CD14-positive monocyte (primary cell): ENCODE measurements around the gene CDH6. TPM values are rescaled to one million over a fixed set of nuclear protein-coding genes. Genes with fewer than 3 reads are reported as not detected.
A peak's percentile ranks its signal among the peaks of the same experiment; 100 is the strongest.

ENCODE experiments used
- DNase-seq, 3 donors: peaks; one replicate each; pipeline ENCODE4 v3.0.0-alpha.2; 2011 to 2022
- H2AFZ ChIP-seq: 2 replicates; pipeline ENCODE4 v1.6.0; 2012; ENCODE audit warnings: mild to moderate bottlenecking, low read depth, low read length, inconsistent platforms; ENCODE audit not compliant: insufficient read depth, poor library complexity, severe bottlenecking
- H3K27ac ChIP-seq, 2 donors: 1 replicate in 1 of 2; 2 replicates in 1 of 2; pipeline ENCODE4 v1.5.1; 2012 to 2013; ENCODE audit warnings: low read length in 2 of 2, control low read depth in 1 of 2, inconsistent platforms in 1 of 2, low read depth in 1 of 2, mild to moderate bottlenecking in 1 of 2
- H3K27me3 ChIP-seq, 2 donors: one replicate each; pipeline versions ENCODE4 v1.6.0 to v1.6.1; 2011 to 2013; ENCODE audit warnings: low read length in 2 of 2; ENCODE audit not compliant: control insufficient read depth in 2 of 2, insufficient read depth in 2 of 2
- H3K36me3 ChIP-seq, 2 donors: replicated peaks in 1 of 2; 1 replicate in 1 of 2; 2 replicates in 1 of 2; pipeline versions ENCODE4 v1.5.1 to v1.6.1; 2012 to 2013; ENCODE audit warnings: low read length in 2 of 2, control low read depth in 1 of 2, inconsistent platforms in 1 of 2, mild to moderate bottlenecking in 1 of 2; ENCODE audit not compliant: insufficient read depth in 2 of 2, control insufficient read depth in 1 of 2
- H3K4me1 ChIP-seq, 2 donors: 1 replicate in 1 of 2; 2 replicates in 1 of 2; pipeline versions ENCODE4 v1.5.1 to v1.6.1; 2012 to 2013; ENCODE audit warnings: low read length in 2 of 2, control low read depth in 1 of 2, inconsistent platforms in 1 of 2, mild to moderate bottlenecking in 1 of 2, moderate library complexity in 1 of 2; ENCODE audit not compliant: insufficient read depth in 2 of 2, control insufficient read depth in 1 of 2
- H3K4me2 ChIP-seq: replicated peaks from 2 replicates; pipeline ENCODE3; 2012; ENCODE audit warnings: low read length, moderate library complexity, mild to moderate bottlenecking; ENCODE audit not compliant: poor library complexity, severe bottlenecking; ENCODE audit errors: extremely low read depth
- H3K4me3 ChIP-seq, 3 experiments: fragments of 200-600 bp in 1 of 3; sonication (generic) in 1 of 3; replicated peaks in 1 of 3; 1 replicate in 2 of 3; 2 replicates in 1 of 3; pipeline ENCODE4 v1.5.1; 2011 to 2013; ENCODE audit warnings: low read length in 3 of 3, mild to moderate bottlenecking in 3 of 3, control low read depth in 2 of 3, low read depth in 2 of 3, inconsistent platforms in 1 of 3, moderate library complexity in 1 of 3
- H3K79me2 ChIP-seq: 2 replicates; pipeline ENCODE4 v1.6.0; 2012; ENCODE audit warnings: mild to moderate bottlenecking, control low read depth, inconsistent platforms, low read length, moderate library complexity; ENCODE audit not compliant: insufficient read depth
- H3K9ac ChIP-seq: 2 replicates; pipeline ENCODE4 v1.6.0; 2017; ENCODE audit warnings: low read length, mild to moderate bottlenecking; ENCODE audit not compliant: insufficient read depth, poor library complexity, severe bottlenecking
- H3K9me3 ChIP-seq, 2 donors: replicated peaks in 1 of 2; 1 replicate in 1 of 2; 2 replicates in 1 of 2; pipeline versions ENCODE4 v1.5.1 to v1.6.1; 2012 to 2013; ENCODE audit warnings: low read length in 2 of 2, control low read depth in 1 of 2; ENCODE audit not compliant: control insufficient read depth in 1 of 2, insufficient read depth in 1 of 2
- H4K20me1 ChIP-seq: 2 replicates; pipeline ENCODE4 v1.6.0; 2012; ENCODE audit warnings: mild to moderate bottlenecking, low read length, control low read depth, moderate library complexity; ENCODE audit not compliant: insufficient read depth
- H3K27ac Mint-ChIP-seq, 7 donors: one replicate each; pipeline ENCODE4 v1.8.0; 2020; ENCODE audit warnings: mild to moderate bottlenecking in 7 of 7, mixed read lengths in 7 of 7, moderate library complexity in 6 of 7, inconsistent platforms in 2 of 7
- H3K27me3 Mint-ChIP-seq, 3 donors: one replicate each; pipeline ENCODE4 v1.8.0; 2021 to 2022; ENCODE audit warnings: low read depth in 3 of 3, mild to moderate bottlenecking in 3 of 3, mixed read lengths in 3 of 3, moderate library complexity in 3 of 3, inconsistent platforms in 1 of 3
- H3K36me3 Mint-ChIP-seq, 2 donors: one replicate each; pipeline ENCODE4 v1.8.0; 2020; ENCODE audit warnings: mixed read lengths in 2 of 2, inconsistent platforms in 1 of 2, mild to moderate bottlenecking in 1 of 2
- H3K4me1 Mint-ChIP-seq: one replicate; pipeline ENCODE4 v1.8.0; 2020; ENCODE audit warnings: mild to moderate bottlenecking, mixed read lengths
- H3K4me3 Mint-ChIP-seq, 2 donors: one replicate each; pipeline ENCODE4 v1.8.0; 2020; ENCODE audit warnings: mild to moderate bottlenecking in 2 of 2, mixed read lengths in 2 of 2, moderate library complexity in 1 of 2
- H3K9me3 Mint-ChIP-seq, 7 donors: one replicate each; pipeline ENCODE4 v1.8.0; 2020 to 2022; ENCODE audit warnings: mixed read lengths in 7 of 7, mild to moderate bottlenecking in 6 of 7, moderate library complexity in 6 of 7, inconsistent platforms in 2 of 7
- WGBS: methylation state at CpG from one replicate; pipeline ENCODE4 v1.1.5; 2013; ENCODE audit warnings: missing lambda C conversion rate; ENCODE audit not compliant: insufficient coverage; 5-methylcytosine and 5-hydroxymethylcytosine counted together
- intact Hi-C, 2 donors: fragments of 100-400 bp; cut with micrococcal nuclease; formaldehyde crosslinking; loops; one replicate each; pipeline versions ENCODE4 v1.15.0 to v1.15.1; 2023
- polyA plus RNA-seq, 3 donors: library from polyadenylated mRNA; depleted of rRNA in 1 of 3; unstranded in 2 of 3; stranded (reverse) in 1 of 3; fragments of 300-500 nt in 2 of 3; fragments of >200 nt in 1 of 3; fragmentation: Illumina TruSeq in 2 of 3; gene quantifications; 1 replicate in 2 of 3; 2 replicates in 1 of 3; pipeline ENCODE4 v1.2.3, GENCODE V29; 2012 to 2021
- TF ChIP-seq, protein P1 (sequence below): fragments of 200-600 bp; IDR thresholded peaks from one replicate; pipeline ENCODE4 v1.8.0; 2022; ENCODE audit warnings: antibody characterized with exemption, mild to moderate bottlenecking

The CDH6 gene
- polyA plus RNA-seq, 3 donors, result not detected

- H3K79me2 ChIP-seq, result no peaks in the 10 kb centered on the region
- H3K9me3 Mint-ChIP-seq, result peaks cover 0 to 17% (median 4%) of the 10 kb centered on the region in 7 donors
Observed at GRCh38 chr5:31194892-31195555, 1.5 kb downstream of the CDH6 start.

GRCh38 chr5:31196309-31196708, 2.8 kb downstream of the CDH6 start:
- Histone ChIP-seq H4K20me1 (no peaks in the 10 kb centered on the region), H3K9me3 (peaks cover 0 to 22% of the 10 kb centered on the region in 2 donors), H2AFZ (no peak overlapping the region), H3K27ac (no peak overlapping the region), H3K27me3 (peaks cover 63% of the 10 kb centered on the region in 2 donors), H3K79me2 (no peaks in the 10 kb centered on the region), H3K36me3 (no peaks in the 10 kb centered on the region), H3K4me1 (no peaks in the 10 kb centered on the region), H3K4me3 (no peak overlapping the region), H3K9ac (no peak overlapping the region), H3K4me2 (no peak overlapping the region)
- H3K9me3 Mint-ChIP-seq, result peaks cover 0 to 17% (median 4%) of the 10 kb centered on the region in 7 donors
- peaks cover 0 to 2% of the 10 kb centered on the region in 2 donors for H3K36me3 Mint-ChIP-seq
- DNase-seq, result no peak
- TF ChIP-seq, protein P1, sequence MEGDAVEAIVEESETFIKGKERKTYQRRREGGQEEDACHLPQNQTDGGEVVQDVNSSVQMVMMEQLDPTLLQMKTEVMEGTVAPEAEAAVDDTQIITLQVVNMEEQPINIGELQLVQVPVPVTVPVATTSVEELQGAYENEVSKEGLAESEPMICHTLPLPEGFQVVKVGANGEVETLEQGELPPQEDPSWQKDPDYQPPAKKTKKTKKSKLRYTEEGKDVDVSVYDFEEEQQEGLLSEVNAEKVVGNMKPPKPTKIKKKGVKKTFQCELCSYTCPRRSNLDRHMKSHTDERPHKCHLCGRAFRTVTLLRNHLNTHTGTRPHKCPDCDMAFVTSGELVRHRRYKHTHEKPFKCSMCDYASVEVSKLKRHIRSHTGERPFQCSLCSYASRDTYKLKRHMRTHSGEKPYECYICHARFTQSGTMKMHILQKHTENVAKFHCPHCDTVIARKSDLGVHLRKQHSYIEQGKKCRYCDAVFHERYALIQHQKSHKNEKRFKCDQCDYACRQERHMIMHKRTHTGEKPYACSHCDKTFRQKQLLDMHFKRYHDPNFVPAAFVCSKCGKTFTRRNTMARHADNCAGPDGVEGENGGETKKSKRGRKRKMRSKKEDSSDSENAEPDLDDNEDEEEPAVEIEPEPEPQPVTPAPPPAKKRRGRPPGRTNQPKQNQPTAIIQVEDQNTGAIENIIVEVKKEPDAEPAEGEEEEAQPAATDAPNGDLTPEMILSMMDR, result no peak
- intact Hi-C loops, result no loop called here
- no peak overlapping the region for H3K27ac Mint-ChIP-seq
- no peak overlapping the region for H3K4me3 Mint-ChIP-seq
- 80% methylated on average over 1 of the region's 2 CpGs for WGBS
- H3K4me1 Mint-ChIP-seq, result peaks cover 12% of the 10 kb centered on the region
- H3K27me3 Mint-ChIP-seq, result peaks cover 49 to 77% (median 52%) of the 10 kb centered on the region in 3 donors

More at GRCh38 chr5:31194892-31195555, 1.5 kb downstream of the CDH6 start:
- 67% methylated on average over 1 of the region's 5 CpGs for WGBS
- intact Hi-C loops, result no loop called here
- H2AFZ ChIP-seq, result no peak overlapping the region
- no peak overlapping the region for H3K27ac ChIP-seq
- TF ChIP-seq, protein P1, result no peak
- no peaks in the 10 kb centered on the region for H4K20me1 ChIP-seq
- Mint-ChIP-seq H3K36me3 (peaks cover 0 to 2% of the 10 kb centered on the region in 2 donors), H3K27me3 (peaks cover 50 to 81% (median 54%) of the 10 kb centered on the region in 3 donors), H3K4me3 (peak overlapping the region in 1 of 2 donors; percentile 51), H3K4me1 (peaks cover 12% of the 10 kb centered on the region), H3K27ac (peak overlapping the region in 1 of 7 donors; percentile 33)
- H3K4me3 ChIP-seq, result no peak overlapping the region
- no peaks in the 10 kb centered on the region for H3K36me3 ChIP-seq
- no peak overlapping the region for H3K4me2 ChIP-seq
- H3K27me3 ChIP-seq, result peaks cover 63 to 68% of the 10 kb centered on the region in 2 donors
- H3K9me3 ChIP-seq, result peaks cover 0 to 22% of the 10 kb centered on the region in 2 donors
- H3K4me1 ChIP-seq, result no peaks in the 10 kb centered on the region
- no peak overlapping the region for H3K9ac ChIP-seq
- DNase-seq, result no peak
